Measurements from ENCODE around the gene SULF2.

SULF2 gene

DNA sequence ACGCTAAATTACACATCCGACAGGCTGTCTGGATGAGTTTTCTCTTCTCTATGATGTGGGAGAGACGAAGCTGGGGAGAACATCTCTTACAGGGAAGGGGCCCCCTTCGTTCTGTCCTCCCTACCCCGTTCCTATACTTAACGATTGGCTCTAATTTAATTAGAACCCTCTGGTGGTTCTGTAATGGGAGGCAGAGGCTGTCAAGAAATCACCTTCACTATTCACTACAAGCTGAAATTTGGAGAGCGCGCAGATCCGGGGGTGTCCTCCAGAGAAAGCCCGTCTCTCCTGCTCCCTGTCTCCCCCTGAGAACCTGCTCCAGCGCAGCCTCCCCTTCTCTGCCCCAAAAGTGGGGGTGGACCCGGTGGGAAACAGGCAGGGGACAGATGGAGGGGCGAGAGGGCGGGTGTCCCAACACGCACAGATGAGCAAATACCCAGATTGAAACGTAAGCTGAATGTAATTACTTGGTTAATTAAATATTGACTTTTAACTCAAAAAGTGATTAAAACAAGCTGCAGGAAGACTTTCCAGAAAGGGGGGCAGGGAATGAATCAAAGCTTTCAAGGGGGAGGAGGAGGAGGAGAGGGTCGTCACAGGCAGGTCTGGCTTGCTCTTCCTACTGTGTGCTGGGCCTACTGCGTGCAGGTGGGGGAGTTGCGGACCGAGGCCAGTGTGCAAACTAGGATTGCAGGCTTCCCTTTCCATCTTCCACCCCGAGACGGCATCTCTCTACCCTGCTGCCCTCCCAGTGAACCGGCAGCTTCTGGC lies 1.3 kb downstream of the SULF2 start:
- peaks cover 8% of the 10 kb centered on the region; the same call in 1 of the 2 replicates for H3K4me1 ChIP-seq (ENCODE audit: control insufficient read depth, insufficient read depth, low read length)
- H3K36me3 ChIP-seq (ENCODE audit: control insufficient read depth, insufficient read depth, low read length) = no peaks in the 10 kb centered on the region
- H3K9me3 ChIP-seq (ENCODE audit: control insufficient read depth, insufficient read depth, low read depth, low read length) = no peaks in the 10 kb centered on the region
- no peak overlapping the region for H3K27ac ChIP-seq (ENCODE audit: low read depth, low read length)
- peaks cover 31% of the 10 kb centered on the region for H3K27me3 ChIP-seq (ENCODE audit: control insufficient read depth, insufficient read depth, low read length)
- H3K4me3 ChIP-seq (ENCODE audit: low read depth, low read length) = peak overlapping the region; percentile 83
- peak overlapping the region; percentile 66 for H3K9ac ChIP-seq (ENCODE audit: low read length)

GRCh38 chr20:47782920-47783552 lies 2.2 kb downstream of the SULF2 start:
- no peak overlapping the region for H3K4me3 ChIP-seq (ENCODE audit: low read depth, low read length)
- no peaks in the 10 kb centered on the region for H3K9me3 ChIP-seq (ENCODE audit: control insufficient read depth, insufficient read depth, low read depth, low read length)
- no peak overlapping the region for H3K27ac ChIP-seq (ENCODE audit: low read depth, low read length)
- H3K4me1 ChIP-seq (ENCODE audit: control insufficient read depth, insufficient read depth, low read length) = peaks cover 8% of the 10 kb centered on the region; the same call in 1 of the 2 replicates
- H3K27me3 ChIP-seq (ENCODE audit: control insufficient read depth, insufficient read depth, low read length) = peaks cover 31% of the 10 kb centered on the region
- H3K36me3 ChIP-seq (ENCODE audit: control insufficient read depth, insufficient read depth, low read length) = no peaks in the 10 kb centered on the region
- no peak overlapping the region for H3K9ac ChIP-seq (ENCODE audit: low read length)

DNA sequence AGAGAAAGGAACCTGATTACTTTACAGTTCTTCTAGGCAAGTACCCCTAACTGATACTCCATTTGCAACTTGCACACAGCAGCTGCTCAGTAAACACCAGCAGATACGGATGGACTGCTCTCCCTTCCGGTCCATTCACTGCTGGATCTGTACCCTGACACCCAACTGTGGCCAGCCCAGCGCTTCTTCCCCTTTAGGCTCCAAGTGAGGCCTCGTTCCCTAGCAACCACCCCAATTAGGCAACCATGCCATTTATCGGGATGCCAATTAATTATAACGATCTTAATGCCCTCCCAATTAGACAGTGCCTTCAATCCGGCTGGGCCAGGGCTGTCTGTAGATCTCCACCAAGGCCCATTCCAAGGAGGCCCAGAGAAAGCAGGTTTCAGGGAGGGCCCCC lies 3.2 kb downstream of the SULF2 start:
- Histone ChIP-seq H3K9ac (ENCODE audit: low read length) (no peak overlapping the region), H3K36me3 (ENCODE audit: control insufficient read depth, insufficient read depth, low read length) (no peaks in the 10 kb centered on the region), H3K27me3 (ENCODE audit: control insufficient read depth, insufficient read depth, low read length) (peaks cover 30% of the 10 kb centered on the region), H3K27ac (ENCODE audit: low read depth, low read length) (no peak overlapping the region), H3K4me1 (ENCODE audit: control insufficient read depth, insufficient read depth, low read length) (peaks cover 8% of the 10 kb centered on the region; the same call in 1 of the 2 replicates), H3K4me3 (ENCODE audit: low read depth, low read length) (no peak overlapping the region), H3K9me3 (ENCODE audit: control insufficient read depth, insufficient read depth, low read depth, low read length) (no peaks in the 10 kb centered on the region)

- Histone ChIP-seq H3K36me3 (ENCODE audit: control insufficient read depth, insufficient read depth, low read length) (no peaks in the 10 kb centered on the region), H3K9ac (ENCODE audit: low read length) (no peak overlapping the region), H3K27me3 (ENCODE audit: control insufficient read depth, insufficient read depth, low read length) (peaks cover 25% of the 10 kb centered on the region)
These were observed 3.6 kb downstream of the SULF2 start for GRCh38 chr20:47781632-47782031.

DNA sequence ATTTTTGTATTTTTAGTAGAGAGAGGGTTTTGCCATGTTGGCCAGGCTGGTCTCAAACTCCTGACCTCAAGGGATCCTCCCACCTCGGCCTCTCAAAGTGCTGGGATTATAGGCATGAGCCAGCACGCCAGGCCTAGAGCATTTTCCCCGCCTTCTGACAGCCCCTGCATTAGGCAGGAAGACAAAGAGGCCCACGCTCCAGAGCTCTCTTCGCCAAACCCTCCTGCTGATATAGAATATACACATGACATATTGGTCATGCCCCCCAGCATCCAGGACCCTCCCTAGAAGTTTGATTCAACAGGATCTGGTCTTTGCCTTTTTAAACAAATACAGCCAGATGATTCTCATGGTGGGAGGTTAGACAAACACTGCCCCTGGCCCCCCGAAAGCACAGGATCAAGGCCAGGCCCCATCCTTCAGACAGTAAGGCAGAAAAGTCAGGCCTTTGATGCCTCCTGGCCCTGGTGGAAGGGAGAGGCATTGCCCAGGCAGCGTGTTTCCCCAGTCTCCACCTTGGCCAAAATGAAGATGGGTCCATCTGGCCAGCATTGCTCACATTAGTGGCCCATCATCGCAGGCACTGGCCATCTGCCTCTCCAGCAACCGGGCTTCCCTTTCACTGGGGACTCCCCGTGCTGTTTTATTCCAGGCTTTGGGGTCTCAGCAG lies 4.4 kb downstream of the SULF2 start:
- H3K4me3 ChIP-seq (ENCODE audit: low read depth, low read length) = no peak overlapping the region
- H3K9ac ChIP-seq (ENCODE audit: low read length) = no peak overlapping the region
- H3K9me3 ChIP-seq (ENCODE audit: control insufficient read depth, insufficient read depth, low read depth, low read length) = no peaks in the 10 kb centered on the region
- H3K4me1 ChIP-seq (ENCODE audit: control insufficient read depth, insufficient read depth, low read length) = peaks cover 8% of the 10 kb centered on the region; the same call in 1 of the 2 replicates
- peaks cover 18% of the 10 kb centered on the region for H3K27me3 ChIP-seq (ENCODE audit: control insufficient read depth, insufficient read depth, low read length)
- no peaks in the 10 kb centered on the region for H3K36me3 ChIP-seq (ENCODE audit: control insufficient read depth, insufficient read depth, low read length)
- H3K27ac ChIP-seq (ENCODE audit: low read depth, low read length) = no peak overlapping the region

More at GRCh38 chr20:47781632-47782031, 3.6 kb downstream of the SULF2 start:
- Histone ChIP-seq H3K4me3 (ENCODE audit: low read depth, low read length) (no peak overlapping the region), H3K27ac (ENCODE audit: low read depth, low read length) (no peak overlapping the region), H3K4me1 (ENCODE audit: control insufficient read depth, insufficient read depth, low read length) (peaks cover 8% of the 10 kb centered on the region; the same call in 1 of the 2 replicates), H3K9me3 (ENCODE audit: control insufficient read depth, insufficient read depth, low read depth, low read length) (no peaks in the 10 kb centered on the region)

- Histone ChIP-seq H3K9ac (ENCODE audit: low read length) (no peak overlapping the region), H3K27ac (ENCODE audit: low read depth, low read length) (no peak overlapping the region), H3K9me3 (ENCODE audit: control insufficient read depth, insufficient read depth, low read depth, low read length) (no peaks in the 10 kb centered on the region), H3K4me3 (ENCODE audit: low read depth, low read length) (no peak overlapping the region), H3K27me3 (ENCODE audit: control insufficient read depth, insufficient read depth, low read length) (peaks cover 5% of the 10 kb centered on the region; the same call in 1 of the 2 replicates), H3K4me1 (ENCODE audit: control insufficient read depth, insufficient read depth, low read length) (peaks cover 4% of the 10 kb centered on the region; the same call in 1 of the 2 replicates), H3K36me3 (ENCODE audit: control insufficient read depth, insufficient read depth, low read length) (no peaks in the 10 kb centered on the region)
These were observed 6.6 kb downstream of the SULF2 start for GRCh38 chr20:47778398-47779354.

GRCh38 chr20:47777220-47777619 lies 8.1 kb downstream of the SULF2 start:
- no peak overlapping the region for H3K9ac ChIP-seq (ENCODE audit: low read length)
- no peaks in the 10 kb centered on the region for H3K27me3 ChIP-seq (ENCODE audit: control insufficient read depth, insufficient read depth, low read length)
- no peak overlapping the region for H3K27ac ChIP-seq (ENCODE audit: low read depth, low read length)
- H3K4me3 ChIP-seq (ENCODE audit: low read depth, low read length) = no peak overlapping the region
- H3K36me3 ChIP-seq (ENCODE audit: control insufficient read depth, insufficient read depth, low read length) = no peaks in the 10 kb centered on the region
- H3K4me1 ChIP-seq (ENCODE audit: control insufficient read depth, insufficient read depth, low read length) = peaks cover 3% of the 10 kb centered on the region; the same call in 1 of the 2 replicates
- H3K9me3 ChIP-seq (ENCODE audit: control insufficient read depth, insufficient read depth, low read depth, low read length) = no peaks in the 10 kb centered on the region

DNA sequence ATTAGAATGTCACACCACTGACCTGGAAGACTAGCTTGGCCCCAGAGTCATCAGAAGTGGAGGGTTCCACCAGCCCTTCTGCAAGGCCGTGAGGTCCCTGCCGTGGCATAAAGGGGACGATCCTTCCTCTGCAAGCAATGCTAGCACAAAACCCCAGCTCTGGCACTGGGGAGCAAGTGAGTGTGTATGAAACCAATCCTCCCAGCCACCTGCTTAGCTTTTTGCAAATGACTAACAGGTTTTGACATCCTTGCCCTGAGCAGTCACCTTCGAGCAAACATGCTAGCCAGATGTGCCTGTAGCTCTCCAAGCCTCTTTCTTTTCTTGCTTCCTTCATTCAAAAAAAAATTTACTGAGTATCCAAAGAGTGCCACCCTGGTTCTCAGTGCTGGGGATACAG lies 8.6 kb downstream of the SULF2 start:
- H3K36me3 ChIP-seq (ENCODE audit: control insufficient read depth, insufficient read depth, low read length) = no peaks in the 10 kb centered on the region

GRCh38 chr20:47775841-47776240 lies 9.4 kb downstream of the SULF2 start:
- Histone ChIP-seq H3K27me3 (ENCODE audit: control insufficient read depth, insufficient read depth, low read length) (no peaks in the 10 kb centered on the region), H3K4me3 (ENCODE audit: low read depth, low read length) (no peak overlapping the region), H3K9ac (ENCODE audit: low read length) (no peak overlapping the region), H3K36me3 (ENCODE audit: control insufficient read depth, insufficient read depth, low read length) (peaks cover under 1% of the 10 kb centered on the region; the same call in 1 of the 2 replicates), H3K4me1 (ENCODE audit: control insufficient read depth, insufficient read depth, low read length) (peaks cover 8% of the 10 kb centered on the region), H3K27ac (ENCODE audit: low read depth, low read length) (no peak overlapping the region), H3K9me3 (ENCODE audit: control insufficient read depth, insufficient read depth, low read depth, low read length) (peaks cover 3% of the 10 kb centered on the region; the same call in 1 of the 2 replicates)

More for the DNA sequence above, 8.6 kb downstream of the SULF2 start:
- Histone ChIP-seq H3K4me3 (ENCODE audit: low read depth, low read length) (no peak overlapping the region), H3K27me3 (ENCODE audit: control insufficient read depth, insufficient read depth, low read length) (no peaks in the 10 kb centered on the region), H3K27ac (ENCODE audit: low read depth, low read length) (no peak overlapping the region), H3K9ac (ENCODE audit: low read length) (no peak overlapping the region), H3K9me3 (ENCODE audit: control insufficient read depth, insufficient read depth, low read depth, low read length) (no peaks in the 10 kb centered on the region), H3K4me1 (ENCODE audit: control insufficient read depth, insufficient read depth, low read length) (peaks cover 3% of the 10 kb centered on the region; the same call in 1 of the 2 replicates)

DNA sequence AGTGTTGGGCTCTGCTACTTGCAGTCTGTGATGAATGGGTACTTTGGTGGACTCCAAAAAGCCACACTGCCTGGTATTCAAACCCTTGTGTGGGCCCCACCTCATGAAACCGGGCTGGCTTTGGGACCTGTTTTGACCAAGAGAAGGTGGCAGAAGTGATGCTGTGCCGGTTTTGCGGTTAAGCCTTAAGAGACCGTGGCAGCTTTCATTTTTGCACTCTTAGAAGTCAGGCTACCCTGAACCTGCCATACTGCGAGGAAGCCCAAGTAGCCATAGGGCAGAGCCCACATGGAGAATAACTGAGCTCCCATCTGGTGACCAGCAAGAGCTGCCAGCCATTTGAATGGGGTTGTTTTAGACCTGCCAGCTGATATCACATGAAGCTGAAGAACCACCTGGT lies 10.2 kb downstream of the SULF2 start:
- no peak overlapping the region for H3K4me3 ChIP-seq (ENCODE audit: low read depth, low read length)
- H3K4me1 ChIP-seq (ENCODE audit: control insufficient read depth, insufficient read depth, low read length) = peaks cover 10% of the 10 kb centered on the region
- peaks cover 6% of the 10 kb centered on the region; the same call in 1 of the 2 replicates for H3K36me3 ChIP-seq (ENCODE audit: control insufficient read depth, insufficient read depth, low read length)
- peaks cover 8% of the 10 kb centered on the region; the same call in 1 of the 2 replicates for H3K9me3 ChIP-seq (ENCODE audit: control insufficient read depth, insufficient read depth, low read depth, low read length)
- no peak overlapping the region for H3K9ac ChIP-seq (ENCODE audit: low read length)
- H3K27me3 ChIP-seq (ENCODE audit: control insufficient read depth, insufficient read depth, low read length) = no peaks in the 10 kb centered on the region
- H3K27ac ChIP-seq (ENCODE audit: low read depth, low read length) = no peak overlapping the region
